Left renal cortex interstitium (tissue), 4 donors: ENCODE measurements around the gene GALR2. TPM values are rescaled to one million over a fixed set of nuclear protein-coding genes. Genes with fewer than 3 reads are reported as not detected.
"Not testable (repeated sequence)": the region's sequence is repeated elsewhere in the genome, so short reads cannot be mapped to it uniquely, and the experiment has no call there.

Experiments
- DNase-seq, 4 donors: peaks; one replicate each; pipeline ENCODE4 v3.0.0-alpha.2; 2013; ENCODE audit warnings: low read depth in 4 of 4, low spot score in 2 of 4, missing footprints in 1 of 4
- polyA plus RNA-seq, 4 donors: library from polyadenylated mRNA; unstranded; fragments of 120-200 nt; gene quantifications; one replicate each; pipeline ENCODE4 v1.2.1, GENCODE V29; 2013; ENCODE audit not compliant: insufficient read length in 4 of 4

Gene GALR2
- under 1 TPM; 0.25 to 0.88 (median 0.26) TPM for polyA plus RNA-seq

GRCh38 chr17:76074390-76075363 is at the start of gene GALR2:
GALR2 (plus strand) TSS chr17:76074781; CDS start chr17:76074884, 103 bp downstream.
- DNase-seq = no peak

DNA sequence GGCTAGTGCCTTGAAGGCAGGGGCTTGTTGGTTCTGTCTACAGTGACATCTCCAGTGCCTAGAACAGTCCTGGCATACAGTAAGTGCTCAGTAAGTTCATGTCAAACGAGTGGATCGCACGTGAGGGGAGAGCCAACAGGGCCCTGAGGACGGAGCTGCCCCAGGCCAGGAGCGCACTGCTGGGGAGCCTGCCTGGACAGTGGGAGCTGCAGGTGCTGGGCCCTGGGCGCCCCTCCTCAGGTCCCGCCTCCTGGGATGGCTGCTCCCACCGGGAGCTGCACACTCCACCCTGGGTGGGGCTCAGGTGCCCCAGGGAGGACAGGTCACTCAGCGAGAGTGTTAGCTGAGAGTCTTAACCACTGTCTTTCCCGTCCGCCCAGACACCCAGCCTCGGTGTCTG is 49.3 kb upstream of the GALR2 start:
- DNase-seq = no peak

DNA sequence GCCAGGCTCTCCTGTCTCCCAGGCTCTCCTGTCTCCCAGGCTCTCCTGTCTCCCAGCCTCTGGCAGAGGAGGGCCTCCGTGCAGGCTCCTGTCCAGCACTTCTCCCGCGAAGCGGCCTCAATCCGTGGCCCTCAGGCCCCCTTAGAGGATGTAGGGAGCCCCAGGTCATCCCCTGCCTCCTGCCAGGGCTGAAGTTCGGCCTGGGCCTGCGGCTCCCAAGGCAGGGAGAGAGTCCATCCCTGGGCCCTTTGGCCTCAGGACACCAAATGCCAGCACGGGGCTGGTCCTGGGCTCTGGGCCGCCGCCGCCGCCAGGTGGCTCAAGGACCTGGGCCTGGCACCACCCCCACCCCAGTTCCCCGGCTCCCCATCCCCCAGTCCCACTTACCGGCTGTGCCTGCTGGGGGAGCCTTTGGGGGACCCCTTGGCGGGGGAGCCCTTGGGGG is 47.8 kb upstream of the GALR2 start:
- no peak for DNase-seq

GRCh38 chr17:76027159-76027839 is 47.3 kb upstream of the GALR2 start, which contains the start of gene EVPL:
EVPL (minus strand) TSS chr17:76027306; CDS start chr17:76027198, 108 bp downstream.
- no peak for DNase-seq

- DNase-seq = no peak
Observed at GRCh38 chr17:76032073-76032779, 42.4 kb upstream of the GALR2 start.

GRCh38 chr17:76032780-76033108 is 41.8 kb upstream of the GALR2 start:
- no peak for DNase-seq

DNA sequence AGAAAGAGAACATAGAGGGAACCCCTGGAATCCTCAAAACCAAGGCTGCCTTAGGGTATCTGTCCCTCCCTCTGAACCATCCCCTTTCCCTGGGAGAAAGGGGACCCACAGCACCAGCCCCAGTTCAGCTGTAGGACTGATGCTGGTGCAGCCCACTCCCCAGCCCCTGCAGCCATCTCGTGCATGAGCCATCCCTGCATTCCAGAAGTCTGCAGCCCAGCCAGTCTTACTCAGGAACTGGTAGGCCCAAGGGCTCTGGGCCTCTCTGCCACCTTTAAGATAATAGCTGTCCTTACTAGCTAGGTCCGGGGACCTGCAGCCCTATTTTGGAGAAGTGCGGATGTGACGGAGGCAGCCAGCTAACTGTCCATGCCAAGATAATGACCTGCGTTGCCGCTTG is 41.4 kb upstream of the GALR2 start:
- no peak for DNase-seq

GRCh38 chr17:76034428-76035350 is 39.9 kb upstream of the GALR2 start:
- DNase-seq = no peak

DNA sequence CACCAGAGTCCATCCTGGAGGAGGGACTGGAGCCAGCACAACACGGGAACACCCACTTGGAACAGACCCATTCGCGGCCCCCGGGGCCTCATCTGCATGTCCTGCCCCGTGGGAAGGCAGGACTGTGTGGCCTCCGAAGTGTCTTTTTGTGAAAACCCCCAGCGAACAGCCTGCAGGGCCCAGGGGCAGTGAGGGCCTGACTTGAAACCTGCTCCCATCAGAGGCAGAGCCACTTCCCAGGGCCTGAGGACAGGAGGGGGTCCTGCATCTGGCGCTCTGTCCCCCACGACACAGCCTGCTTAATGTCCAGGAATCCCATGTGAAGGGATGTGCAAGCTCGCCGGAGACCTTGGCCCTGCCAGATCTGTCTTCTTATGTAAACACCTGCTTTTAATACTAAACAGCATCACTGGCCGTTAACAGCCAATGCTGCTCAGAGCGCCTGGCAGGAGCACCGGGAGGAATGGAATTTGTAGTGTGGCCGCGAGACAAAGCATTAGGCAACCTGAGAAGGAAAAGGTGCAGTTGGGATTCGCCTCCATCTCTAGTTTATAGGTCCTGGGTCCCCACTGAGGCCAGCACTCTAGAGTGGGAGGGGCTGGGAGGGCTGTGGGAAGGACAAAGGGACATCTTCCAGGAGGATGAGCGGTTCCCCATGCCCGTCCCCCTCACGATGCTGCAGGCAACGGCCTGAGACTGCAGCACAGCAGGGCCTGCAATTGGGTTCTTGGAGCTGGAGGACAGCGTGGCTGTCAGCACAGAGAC is 37.9 kb upstream of the GALR2 start:
- no peak for DNase-seq

- no peak for DNase-seq
Observed at GRCh38 chr17:76038050-76038449, 36.5 kb upstream of the GALR2 start.

DNA sequence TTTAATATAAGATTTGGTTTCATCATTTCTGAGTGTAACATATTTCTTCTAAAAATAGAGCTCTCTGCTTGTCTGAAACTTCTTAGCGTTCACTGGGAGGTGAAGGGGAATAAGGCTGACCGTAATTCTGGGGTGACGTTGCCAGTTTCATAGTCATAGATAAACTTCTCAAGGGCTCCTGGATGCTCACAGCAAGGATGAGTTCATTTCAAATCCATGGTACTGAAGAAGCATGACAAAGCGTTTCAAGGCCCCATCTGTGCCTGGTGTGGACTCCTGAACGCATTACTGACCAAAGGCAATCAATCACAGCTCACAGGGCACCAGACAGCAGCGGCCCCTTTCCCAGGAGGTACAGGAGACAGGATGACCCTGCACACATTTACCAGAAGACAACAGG is 35.5 kb upstream of the GALR2 start:
- no peak for DNase-seq

GRCh38 chr17:76040376-76040775 is 34.2 kb upstream of the GALR2 start:
- no peak for DNase-seq

GRCh38 chr17:76042868-76043267 is 31.7 kb upstream of the GALR2 start:
- not testable (repeated sequence) for DNase-seq

DNA sequence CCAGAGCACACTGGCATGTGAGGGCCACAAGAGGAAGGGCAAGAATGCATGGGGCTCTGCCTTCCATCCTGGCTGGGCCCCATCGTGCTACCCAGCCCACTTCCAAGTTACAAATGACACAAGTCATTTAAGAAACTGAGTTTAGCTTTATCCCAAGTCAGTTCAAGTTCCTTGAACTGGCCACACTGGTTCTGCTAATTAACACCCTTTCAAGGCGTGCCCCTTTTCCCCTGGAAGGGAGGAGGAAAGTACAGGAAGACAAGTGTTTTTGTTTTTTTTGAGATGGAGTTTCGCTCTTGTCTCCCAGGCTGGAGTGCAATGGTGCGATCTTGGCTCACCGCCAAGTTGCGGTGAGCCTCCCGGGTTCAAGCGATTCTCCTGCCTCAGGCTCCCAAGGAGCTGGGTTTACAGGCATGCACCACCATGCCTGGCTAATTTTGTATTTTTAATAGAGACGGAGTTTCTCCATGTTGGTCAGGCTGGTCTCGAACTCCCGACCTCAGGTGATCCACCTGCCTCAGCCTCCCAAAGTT is 30.0 kb upstream of the GALR2 start:
- DNase-seq = not testable (repeated sequence)

GRCh38 chr17:76046064-76046463 is 28.5 kb upstream of the GALR2 start:
- no peak for DNase-seq

DNA sequence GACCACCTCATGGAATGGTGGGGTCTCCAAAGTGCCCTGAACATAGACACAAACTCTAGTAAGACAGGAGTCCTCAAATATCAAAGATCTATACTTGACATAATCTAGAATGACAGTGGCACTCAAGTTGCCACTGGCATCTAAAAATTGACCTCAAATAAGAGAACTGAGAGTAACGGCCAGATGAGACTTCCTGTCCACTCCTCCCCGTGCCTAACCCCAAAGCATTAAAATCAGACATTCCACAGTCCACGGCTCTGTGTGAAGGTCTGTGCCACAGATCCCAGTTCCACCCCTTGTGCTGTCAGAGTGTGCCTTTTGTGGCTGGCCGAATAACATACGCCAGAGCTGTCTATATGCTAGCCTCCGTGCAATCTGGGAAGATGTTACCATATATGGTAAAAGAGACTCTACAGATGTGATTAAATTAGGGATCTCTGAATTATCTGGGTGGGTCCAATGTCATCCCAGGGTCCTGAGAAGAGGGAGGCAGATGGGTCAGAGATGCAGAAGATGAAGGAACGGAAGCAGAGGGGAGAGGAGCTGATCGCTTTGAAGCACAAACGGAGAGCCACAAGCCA is 26.5 kb upstream of the GALR2 start:
- no peak for DNase-seq

GRCh38 chr17:76048711-76049110 is 25.9 kb upstream of the GALR2 start:
- DNase-seq = no peak

GRCh38 chr17:76049239-76049638 is 25.3 kb upstream of the GALR2 start:
- DNase-seq = no peak
